ENCODE results near the gene CCDC40.

DNA sequence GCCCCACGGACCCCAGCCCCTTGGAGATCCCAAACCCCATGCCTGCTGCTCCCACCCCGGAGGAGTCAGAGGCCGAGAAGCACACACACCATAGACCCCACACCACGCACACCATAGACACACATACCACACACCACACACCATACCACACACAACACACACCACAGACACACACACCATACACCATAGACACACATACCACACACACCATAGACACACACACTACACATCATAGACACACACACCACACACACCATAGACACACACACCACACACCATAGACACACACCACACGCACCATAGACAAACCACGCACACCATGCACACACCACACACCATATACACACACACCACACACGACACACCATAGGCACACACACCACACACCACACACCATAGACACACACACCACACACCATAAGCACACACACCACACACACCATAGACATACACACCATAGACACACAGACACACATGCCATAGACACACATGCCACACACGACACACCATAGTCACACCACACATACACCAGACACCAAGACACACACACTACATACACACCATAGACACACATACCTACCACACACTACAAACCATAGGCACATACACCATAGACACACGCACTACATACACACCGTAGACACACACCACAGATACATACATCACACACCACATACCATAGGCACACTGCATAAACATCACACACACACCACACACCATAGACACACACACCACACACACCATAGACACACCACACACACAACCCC lies 12.1 kb upstream of the CCDC40 start:
- TF ChIP-seq, protein P1, sequence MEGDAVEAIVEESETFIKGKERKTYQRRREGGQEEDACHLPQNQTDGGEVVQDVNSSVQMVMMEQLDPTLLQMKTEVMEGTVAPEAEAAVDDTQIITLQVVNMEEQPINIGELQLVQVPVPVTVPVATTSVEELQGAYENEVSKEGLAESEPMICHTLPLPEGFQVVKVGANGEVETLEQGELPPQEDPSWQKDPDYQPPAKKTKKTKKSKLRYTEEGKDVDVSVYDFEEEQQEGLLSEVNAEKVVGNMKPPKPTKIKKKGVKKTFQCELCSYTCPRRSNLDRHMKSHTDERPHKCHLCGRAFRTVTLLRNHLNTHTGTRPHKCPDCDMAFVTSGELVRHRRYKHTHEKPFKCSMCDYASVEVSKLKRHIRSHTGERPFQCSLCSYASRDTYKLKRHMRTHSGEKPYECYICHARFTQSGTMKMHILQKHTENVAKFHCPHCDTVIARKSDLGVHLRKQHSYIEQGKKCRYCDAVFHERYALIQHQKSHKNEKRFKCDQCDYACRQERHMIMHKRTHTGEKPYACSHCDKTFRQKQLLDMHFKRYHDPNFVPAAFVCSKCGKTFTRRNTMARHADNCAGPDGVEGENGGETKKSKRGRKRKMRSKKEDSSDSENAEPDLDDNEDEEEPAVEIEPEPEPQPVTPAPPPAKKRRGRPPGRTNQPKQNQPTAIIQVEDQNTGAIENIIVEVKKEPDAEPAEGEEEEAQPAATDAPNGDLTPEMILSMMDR (IDR thresholded peaks at IDR 0.05) = no peak
- no peak for TF ChIP-seq POLR2A (IDR thresholded peaks at IDR 0.05)

Measured in thyroid gland (tissue), 4 donors.